Gastrocnemius medialis (tissue), 4 donors: Measurements from ENCODE around the gene C11orf65.

Experiments
- POLR2A ChIP-seq, 2 donors: fragments of 450-650 bp; IDR thresholded peaks; one replicate each; pipeline ENCODE4 v1.6.1; 2017; ENCODE audit warnings: antibody characterized with exemption in 2 of 2, mild to moderate bottlenecking in 2 of 2, moderate library complexity in 2 of 2
- TF ChIP-seq, protein P1 (sequence below), 5 experiments: fragments of 450-650 bp in 3 of 5; fragments of 200-600 bp in 2 of 5; sonication (generic) in 2 of 5; IDR thresholded peaks in 4 of 5; conservative IDR thresholded peaks in 1 of 5; 1 replicate in 4 of 5; 2 replicates in 1 of 5; pipeline ENCODE4 v1.5.1; 2016 to 2019; ENCODE audit warnings: antibody characterized with exemption in 5 of 5, mild to moderate bottlenecking in 3 of 5, moderate library complexity in 3 of 5

GRCh38 chr11:108432783-108433182, 34.5 kb downstream of the C11orf65 start:
- TF ChIP-seq POLR2A (IDR thresholded peaks at IDR 0.05) = no peak
- TF ChIP-seq, protein P1, sequence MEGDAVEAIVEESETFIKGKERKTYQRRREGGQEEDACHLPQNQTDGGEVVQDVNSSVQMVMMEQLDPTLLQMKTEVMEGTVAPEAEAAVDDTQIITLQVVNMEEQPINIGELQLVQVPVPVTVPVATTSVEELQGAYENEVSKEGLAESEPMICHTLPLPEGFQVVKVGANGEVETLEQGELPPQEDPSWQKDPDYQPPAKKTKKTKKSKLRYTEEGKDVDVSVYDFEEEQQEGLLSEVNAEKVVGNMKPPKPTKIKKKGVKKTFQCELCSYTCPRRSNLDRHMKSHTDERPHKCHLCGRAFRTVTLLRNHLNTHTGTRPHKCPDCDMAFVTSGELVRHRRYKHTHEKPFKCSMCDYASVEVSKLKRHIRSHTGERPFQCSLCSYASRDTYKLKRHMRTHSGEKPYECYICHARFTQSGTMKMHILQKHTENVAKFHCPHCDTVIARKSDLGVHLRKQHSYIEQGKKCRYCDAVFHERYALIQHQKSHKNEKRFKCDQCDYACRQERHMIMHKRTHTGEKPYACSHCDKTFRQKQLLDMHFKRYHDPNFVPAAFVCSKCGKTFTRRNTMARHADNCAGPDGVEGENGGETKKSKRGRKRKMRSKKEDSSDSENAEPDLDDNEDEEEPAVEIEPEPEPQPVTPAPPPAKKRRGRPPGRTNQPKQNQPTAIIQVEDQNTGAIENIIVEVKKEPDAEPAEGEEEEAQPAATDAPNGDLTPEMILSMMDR (IDR thresholded peaks at IDR 0.05 in 4 of 5, conservative IDR thresholded peaks at IDR 0.05 in 1 of 5) = no peak
